B cell (primary cell): ENCODE results near the gene TNFAIP2.

Source experiments
- CTCF ChIP-seq: fragments of 200-600 bp; IDR thresholded peaks from one replicate; pipeline ENCODE4 v1.8.0; 2022; ENCODE audit warnings: antibody characterized with exemption, mild to moderate bottlenecking
- EZH2 ChIP-seq: IDR thresholded peaks from 2 replicates; pipeline ENCODE4 v1.6.1; 2012; ENCODE audit warnings: borderline replicate concordance, low read depth, mild to moderate bottlenecking, moderate library complexity, low read length; ENCODE audit not compliant: insufficient read depth, poor library complexity, severe bottlenecking

- TF ChIP-seq CTCF (no peak), EZH2 (no peak)
Observed at GRCh38 chr14:103177376-103177775, 54.1 kb downstream of the TNFAIP2 start.
